WTC11 (cell line): ENCODE data around the gene NUP62CL.
"Not testable (repeated sequence)": the region's sequence is repeated elsewhere in the genome, so short reads cannot be mapped to it uniquely, and the experiment has no call there.

Experiments
- ATF3 ChIP-seq: sonication (generic); formaldehyde crosslinking; conservative IDR thresholded peaks from 2 replicates; pipeline ENCODE4 v1.8.1; 2022; ENCODE audit warnings: mild to moderate bottlenecking, missing genetic modification reagents
- CTCF ChIP-seq: fragments of 200-600 bp; IDR thresholded peaks from 2 replicates; pipeline ENCODE4 v1.8.0; 2022; ENCODE audit warnings: antibody characterized with exemption
- E2F4 ChIP-seq: sonication (generic); formaldehyde crosslinking; IDR thresholded peaks from 2 replicates; pipeline ENCODE4 v1.8.1; 2022; ENCODE audit warnings: low read depth, mild to moderate bottlenecking, moderate library complexity, missing genetic modification reagents, borderline replicate concordance
- ESRRA ChIP-seq: sonication (generic); formaldehyde crosslinking; IDR thresholded peaks from 2 replicates; pipeline ENCODE4 v1.8.1; 2022; ENCODE audit warnings: mild to moderate bottlenecking, missing genetic modification reagents, borderline replicate concordance
- KAT7 ChIP-seq: sonication (generic); formaldehyde crosslinking; IDR thresholded peaks from 2 replicates; pipeline ENCODE4 v1.8.1; 2023; ENCODE audit warnings: missing genetic modification reagents, mild to moderate bottlenecking, borderline replicate concordance
- NFE2L1 ChIP-seq: sonication (generic); formaldehyde crosslinking; IDR thresholded peaks from 2 replicates; pipeline ENCODE4 v1.8.1; 2023; ENCODE audit warnings: missing genetic modification reagents
- NR2C2 ChIP-seq: sonication (generic); formaldehyde crosslinking; IDR thresholded peaks from 2 replicates; pipeline ENCODE4 v1.8.0; 2022; ENCODE audit warnings: mild to moderate bottlenecking, missing genetic modification reagents
- PRDM15 ChIP-seq: sonication (generic); formaldehyde crosslinking; IDR thresholded peaks from 2 replicates; pipeline ENCODE4 v1.8.0; 2022; ENCODE audit warnings: missing genetic modification reagents
- RELA ChIP-seq: sonication (generic); formaldehyde crosslinking; IDR thresholded peaks from 2 replicates; pipeline ENCODE4 v1.8.1; 2022; ENCODE audit warnings: missing genetic modification reagents, mild to moderate bottlenecking, borderline replicate concordance
- TEAD1 ChIP-seq: sonication (generic); formaldehyde crosslinking; IDR thresholded peaks from 2 replicates; pipeline ENCODE4 v1.8.0; 2022; ENCODE audit warnings: mild to moderate bottlenecking, missing genetic modification reagents
- ZBTB43 ChIP-seq: sonication (generic); formaldehyde crosslinking; IDR thresholded peaks from 2 replicates; pipeline ENCODE4 v1.8.1; 2023; ENCODE audit warnings: mild to moderate bottlenecking, missing genetic modification reagents
- ZNF121 ChIP-seq: sonication (generic); formaldehyde crosslinking; IDR thresholded peaks from 2 replicates; pipeline ENCODE4 v1.8.0; 2023; ENCODE audit warnings: missing genetic modification reagents

GRCh38 chrX:107198074-107198473 lies 8.2 kb downstream of the NUP62CL start:
- TF ChIP-seq ESRRA (CRISPR knock-in tag); CTCF; NR2C2 (CRISPR knock-in tag); ZBTB43 (CRISPR knock-in tag); RELA (CRISPR knock-in tag); ATF3; TEAD1 (CRISPR knock-in tag); NFE2L1 (CRISPR knock-in tag); E2F4; PRDM15 (CRISPR knock-in tag); KAT7 (CRISPR knock-in tag); ZNF121 (CRISPR knock-in tag): not testable (repeated sequence)
